Tibial nerve (tissue), 4 donors: Measurements from ENCODE around the gene COCH. TPM values are rescaled to one million over a fixed set of nuclear protein-coding genes. Genes with fewer than 3 reads are reported as not detected.
"Not testable (repeated sequence)": the region's sequence is repeated elsewhere in the genome, so short reads cannot be mapped to it uniquely, and the experiment has no call there.

ENCODE experiments used
- DNase-seq, 2 donors: peaks; one replicate each; pipeline ENCODE4 v3.0.0-alpha.2; 2019; ENCODE audit warnings: low spot score in 2 of 2
- H3K27ac ChIP-seq, 4 donors: fragments of 200-600 bp; sonication (generic) in 3 of 4; one replicate each; pipeline ENCODE4 v1.5.1; 2017 to 2019; ENCODE audit warnings: mild to moderate bottlenecking in 1 of 4
- H3K27me3 ChIP-seq, 2 donors: fragments of 200-600 bp; sonication (generic) in 1 of 2; one replicate each; pipeline versions ENCODE4 v1.5.1 to v1.6.0; 2017 to 2019
- H3K36me3 ChIP-seq, 3 donors: fragments of 200-600 bp; sonication (generic); one replicate each; pipeline ENCODE4 v1.5.1; 2018 to 2019
- H3K4me1 ChIP-seq, 4 donors: fragments of 200-600 bp; sonication (generic) in 3 of 4; one replicate each; pipeline ENCODE4 v1.5.1; 2017 to 2019
- H3K4me3 ChIP-seq, 4 donors: fragments of 200-600 bp; sonication (generic) in 3 of 4; one replicate each; pipeline ENCODE4 v1.5.1; 2017 to 2019; ENCODE audit warnings: mild to moderate bottlenecking in 1 of 4, moderate library complexity in 1 of 4
- H3K9me3 ChIP-seq, 4 donors: fragments of 200-600 bp; sonication (generic) in 3 of 4; one replicate each; pipeline ENCODE4 v1.5.1; 2017 to 2019
- CTCF ChIP-seq, 5 experiments: fragments of 200-600 bp in 3 of 5; fragments of 450-650 bp in 2 of 5; sonication (generic) in 3 of 5; IDR thresholded peaks; one replicate each; pipeline ENCODE4 v1.5.1; 2016 to 2019; ENCODE audit warnings: antibody characterized with exemption in 5 of 5, mild to moderate bottlenecking in 3 of 5, moderate library complexity in 2 of 5
- EP300 ChIP-seq, 2 donors: sonication (generic); formaldehyde crosslinking; IDR thresholded peaks; one replicate each; pipeline ENCODE4 v1.6.1; 2017; ENCODE audit warnings: antibody characterized with exemption in 2 of 2, mild to moderate bottlenecking in 1 of 2
- POLR2A ChIP-seq, 2 donors: fragments of 450-650 bp; IDR thresholded peaks; one replicate each; pipeline ENCODE4 v1.6.1; 2017; ENCODE audit warnings: antibody characterized with exemption in 2 of 2, mild to moderate bottlenecking in 2 of 2, moderate library complexity in 2 of 2
- WGBS, 2 donors: methylation state at CpG; one replicate each; pipeline ENCODE4 v1.1.5; 2018; 5-methylcytosine and 5-hydroxymethylcytosine counted together
- total RNA-seq, 4 donors: library from RNA; depleted of rRNA; stranded (reverse); fragments of >200 nt; gene quantifications; one replicate each; pipeline ENCODE4 v1.1.0, GENCODE V29; 2016

The COCH gene
- total RNA-seq, 4 donors from 2014 or later, result 3.6 to 10.3 (median 5.4) TPM

- TF ChIP-seq CTCF (IDR thresholded peaks at IDR 0.05), result no peak
- no peak for TF ChIP-seq POLR2A (IDR thresholded peaks at IDR 0.05)
- no peak for TF ChIP-seq EP300 (IDR thresholded peaks at IDR 0.05)
Measured at GRCh38 chr14:30894923-30895515, 20.7 kb downstream of the COCH start.

GRCh38 chr14:30896435-30896834 is 22.1 kb downstream of the COCH start:
- H3K4me3 ChIP-seq, result no peak overlapping the region
- H3K27ac ChIP-seq, result peak overlapping the region in 1 of 4 donors; percentile 16
- H3K4me1 ChIP-seq, result peaks cover 0 to 8% (median 0%) of the 10 kb centered on the region in 4 donors
- DNase-seq, result no peak
- no peaks in the 10 kb centered on the region for H3K27me3 ChIP-seq
- no peak for TF ChIP-seq EP300 (IDR thresholded peaks at IDR 0.05)
- TF ChIP-seq POLR2A (IDR thresholded peaks at IDR 0.05), result no peak
- TF ChIP-seq CTCF (IDR thresholded peaks at IDR 0.05), result no peak
- H3K9me3 ChIP-seq, result no peaks in the 10 kb centered on the region
- H3K36me3 ChIP-seq, result peaks cover 0 to 35% (median 0%) of the 10 kb centered on the region in 3 donors

More at GRCh38 chr14:30894923-30895515, 20.7 kb downstream of the COCH start:
- no peaks in the 10 kb centered on the region for H3K27me3 ChIP-seq
- H3K4me3 ChIP-seq, result no peak overlapping the region
- peaks cover 0 to 12% (median 0%) of the 10 kb centered on the region in 4 donors for H3K4me1 ChIP-seq
- H3K9me3 ChIP-seq, result no peaks in the 10 kb centered on the region
- no peak overlapping the region for H3K27ac ChIP-seq
- H3K36me3 ChIP-seq, result peaks cover 0 to 30% (median 0%) of the 10 kb centered on the region in 3 donors
- DNase-seq, result no peak
- WGBS, 2 donors, result 77 to 83% methylated on average over 4 of the region's 4 CpGs

- not testable (repeated sequence) for DNase-seq, H3K4me1 ChIP-seq, H3K9me3 ChIP-seq, H3K4me3 ChIP-seq, H3K27ac ChIP-seq, H3K27me3 ChIP-seq
- 81 to 95% methylated on average over 3 of the region's 3 CpGs for WGBS, 2 donors
- H3K36me3 ChIP-seq, result peaks cover 0 to 35% (median 0%) of the 10 kb centered on the region in 3 donors
Measured at GRCh38 chr14:30897121-30897520, 22.8 kb downstream of the COCH start.

- no peak overlapping the region for H3K27ac ChIP-seq
- DNase-seq, result no peak
- no peak overlapping the region for H3K4me3 ChIP-seq
- 94 to 95% methylated on average over 2 of the region's 2 CpGs for WGBS, 2 donors
- TF ChIP-seq POLR2A (IDR thresholded peaks at IDR 0.05), result no peak
- TF ChIP-seq EP300 (IDR thresholded peaks at IDR 0.05), result no peak
- TF ChIP-seq CTCF (IDR thresholded peaks at IDR 0.05), result no peak
- H3K4me1 ChIP-seq, result no peaks in the 10 kb centered on the region
- H3K27me3 ChIP-seq, result no peaks in the 10 kb centered on the region
- no peaks in the 10 kb centered on the region for H3K9me3 ChIP-seq
- peaks cover 0 to 37% (median 0%) of the 10 kb centered on the region in 3 donors for H3K36me3 ChIP-seq
Measured at GRCh38 chr14:30903285-30904124, 29.1 kb downstream of the COCH start.

- Histone ChIP-seq H3K4me3 (no peak overlapping the region), H3K27ac (no peak overlapping the region), H3K4me1 (no peaks in the 10 kb centered on the region), H3K36me3 (peaks cover 0 to 54% (median 0%) of the 10 kb centered on the region in 3 donors), H3K9me3 (no peaks in the 10 kb centered on the region), H3K27me3 (no peaks in the 10 kb centered on the region)
- DNase-seq, result no peak
- TF ChIP-seq EP300 (IDR thresholded peaks at IDR 0.05) (no peak), CTCF (IDR thresholded peaks at IDR 0.05) (peak in 1 of 5 experiments; percentile 26)
Measured at GRCh38 chr14:30906752-30907658, 32.6 kb downstream of the COCH start.
